ENCODE results near the gene TLR1.

The TLR1 gene

DNA sequence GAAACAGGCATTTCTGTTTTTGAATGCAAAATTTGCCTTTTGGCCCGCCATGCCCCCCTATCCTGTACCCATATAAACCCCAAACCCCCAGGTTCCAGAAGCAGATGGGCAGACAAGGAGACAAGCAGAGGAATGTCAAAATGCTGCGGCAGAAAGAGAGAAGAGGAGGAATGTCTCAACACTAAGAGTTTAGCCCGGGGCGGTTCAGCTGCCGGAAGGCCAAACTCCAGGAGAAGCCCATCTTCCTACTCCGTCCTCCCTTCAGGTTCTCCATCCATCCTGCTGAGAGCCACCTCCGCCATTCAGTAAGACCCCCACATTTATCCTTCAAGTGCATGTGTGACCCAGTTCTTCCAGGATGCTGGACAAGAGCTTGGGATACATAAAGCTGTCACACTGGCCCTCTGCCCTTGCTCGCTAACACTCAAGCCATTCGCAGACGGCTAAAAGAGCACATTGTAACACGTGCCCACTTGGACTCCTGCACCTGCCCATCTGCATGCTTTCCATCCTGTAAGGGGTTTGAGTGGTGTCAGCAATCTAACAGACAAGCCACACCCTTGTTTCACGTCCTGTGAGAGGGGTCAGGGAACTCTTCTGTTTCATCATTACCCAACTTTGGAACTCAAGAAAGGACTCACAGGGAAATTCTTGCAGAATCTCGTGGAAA, 53.1 kb downstream of the TLR1 start:
- Histone ChIP-seq H3K36me3 (ENCODE audit: insufficient read depth, low read length) (no peaks in the 10 kb centered on the region; the same call in 1 of the 2 replicates), H2AFZ (ENCODE audit: low read length) (no peak overlapping the region), H3K4me1 (ENCODE audit: insufficient read depth, low read length, severe bottlenecking) (peaks cover 12% of the 10 kb centered on the region), H3K27me3 (ENCODE audit: insufficient read depth, low read length) (no peaks in the 10 kb centered on the region), H3K4me3 (ENCODE audit: low read depth, low read length, poor library complexity, severe bottlenecking) (no peak overlapping the region), H3K9me2 (ENCODE audit: low read depth, low read length) (no peaks in the 10 kb centered on the region), H3K79me2 (ENCODE audit: insufficient read depth, low read length) (no peaks in the 10 kb centered on the region), H3K9ac (ENCODE audit: low read length) (no peak overlapping the region), H4K20me1 (ENCODE audit: insufficient read depth, low read length) (no peaks in the 10 kb centered on the region), H3K27ac (ENCODE audit: low read depth, low read length, poor library complexity, severe bottlenecking) (no peak overlapping the region), H3F3A (ENCODE audit: insufficient read depth, low read length) (no peaks in the 10 kb centered on the region), H3K9me3 (ENCODE audit: low read length) (peaks cover 17% of the 10 kb centered on the region), H3K4me2 (ENCODE audit: low read length) (no peak overlapping the region)
- no peak for TF ChIP-seq EZH2 (IDR thresholded peaks at IDR 0.05; ENCODE audit: borderline replicate concordance, low read length)
- TF ChIP-seq, protein P1, sequence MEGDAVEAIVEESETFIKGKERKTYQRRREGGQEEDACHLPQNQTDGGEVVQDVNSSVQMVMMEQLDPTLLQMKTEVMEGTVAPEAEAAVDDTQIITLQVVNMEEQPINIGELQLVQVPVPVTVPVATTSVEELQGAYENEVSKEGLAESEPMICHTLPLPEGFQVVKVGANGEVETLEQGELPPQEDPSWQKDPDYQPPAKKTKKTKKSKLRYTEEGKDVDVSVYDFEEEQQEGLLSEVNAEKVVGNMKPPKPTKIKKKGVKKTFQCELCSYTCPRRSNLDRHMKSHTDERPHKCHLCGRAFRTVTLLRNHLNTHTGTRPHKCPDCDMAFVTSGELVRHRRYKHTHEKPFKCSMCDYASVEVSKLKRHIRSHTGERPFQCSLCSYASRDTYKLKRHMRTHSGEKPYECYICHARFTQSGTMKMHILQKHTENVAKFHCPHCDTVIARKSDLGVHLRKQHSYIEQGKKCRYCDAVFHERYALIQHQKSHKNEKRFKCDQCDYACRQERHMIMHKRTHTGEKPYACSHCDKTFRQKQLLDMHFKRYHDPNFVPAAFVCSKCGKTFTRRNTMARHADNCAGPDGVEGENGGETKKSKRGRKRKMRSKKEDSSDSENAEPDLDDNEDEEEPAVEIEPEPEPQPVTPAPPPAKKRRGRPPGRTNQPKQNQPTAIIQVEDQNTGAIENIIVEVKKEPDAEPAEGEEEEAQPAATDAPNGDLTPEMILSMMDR (IDR thresholded peaks at IDR 0.05; ENCODE audit: low read length): no peak

DNA sequence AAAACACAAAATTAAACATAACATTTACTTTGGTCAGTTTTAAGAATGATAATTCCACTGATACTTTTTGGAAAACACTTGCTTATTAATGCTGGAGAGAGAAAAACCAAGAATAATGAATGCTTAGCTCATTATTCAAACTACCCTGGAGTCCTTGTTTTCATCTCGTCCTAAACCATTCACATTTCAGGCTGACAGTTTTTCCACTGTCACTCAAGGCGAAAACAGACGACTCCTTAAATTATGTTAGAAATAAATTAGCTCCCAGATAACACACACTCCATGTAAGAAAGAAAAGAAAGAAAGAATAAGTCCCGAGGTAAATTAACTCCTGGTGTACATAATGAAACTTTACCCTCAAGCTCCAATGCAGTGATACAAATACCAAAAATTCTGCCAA, 55.3 kb downstream of the TLR1 start:
- H3K9me3 ChIP-seq (ENCODE audit: low read length): peaks cover 17% of the 10 kb centered on the region
- H3K9me2 ChIP-seq (ENCODE audit: low read depth, low read length): no peaks in the 10 kb centered on the region
- no peak overlapping the region for H3K27ac ChIP-seq (ENCODE audit: low read depth, low read length, poor library complexity, severe bottlenecking)
- H4K20me1 ChIP-seq (ENCODE audit: insufficient read depth, low read length): no peaks in the 10 kb centered on the region
- TF ChIP-seq EZH2 (IDR thresholded peaks at IDR 0.05; ENCODE audit: borderline replicate concordance, low read length): no peak
- TF ChIP-seq, protein P1 (IDR thresholded peaks at IDR 0.05; ENCODE audit: low read length): no peak
- H3K27me3 ChIP-seq (ENCODE audit: insufficient read depth, low read length): no peaks in the 10 kb centered on the region
- no peaks in the 10 kb centered on the region for H3K79me2 ChIP-seq (ENCODE audit: insufficient read depth, low read length)
- no peak overlapping the region for H3K4me3 ChIP-seq (ENCODE audit: low read depth, low read length, poor library complexity, severe bottlenecking)
- H3K4me2 ChIP-seq (ENCODE audit: low read length): no peak overlapping the region
- H3K4me1 ChIP-seq (ENCODE audit: insufficient read depth, low read length, severe bottlenecking): peaks cover 12% of the 10 kb centered on the region
- H3F3A ChIP-seq (ENCODE audit: insufficient read depth, low read length): no peaks in the 10 kb centered on the region
- no peak overlapping the region for H3K9ac ChIP-seq (ENCODE audit: low read length)
- H2AFZ ChIP-seq (ENCODE audit: low read length): no peak overlapping the region
- no peaks in the 10 kb centered on the region; the same call in 1 of the 2 replicates for H3K36me3 ChIP-seq (ENCODE audit: insufficient read depth, low read length)

DNA sequence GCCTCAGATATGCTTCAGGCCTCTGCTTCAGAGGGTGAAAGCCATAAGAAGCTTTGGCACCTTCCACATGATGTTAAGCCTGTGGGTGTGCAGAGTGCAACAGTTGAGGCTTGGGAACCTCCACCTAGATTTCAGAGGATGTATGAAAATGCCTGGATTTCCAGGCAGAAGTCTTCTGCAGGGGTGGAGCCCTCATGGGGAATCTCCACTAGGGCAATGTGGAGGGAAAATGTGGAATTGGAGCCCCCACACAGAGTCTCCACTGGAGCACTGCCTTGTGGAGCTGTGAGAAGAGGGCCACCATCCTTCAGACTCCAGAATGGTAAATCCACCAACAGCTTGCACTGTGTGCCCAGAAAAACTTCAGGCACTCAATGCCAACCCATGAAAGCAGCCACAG, 57.0 kb downstream of the TLR1 start:
- H3K9ac ChIP-seq (ENCODE audit: low read length): no peak overlapping the region
- no peak overlapping the region for H3K27ac ChIP-seq (ENCODE audit: low read depth, low read length, poor library complexity, severe bottlenecking)
- H4K20me1 ChIP-seq (ENCODE audit: insufficient read depth, low read length): no peaks in the 10 kb centered on the region
- H3K4me3 ChIP-seq (ENCODE audit: low read depth, low read length, poor library complexity, severe bottlenecking): no peak overlapping the region
- no peak for TF ChIP-seq EZH2 (IDR thresholded peaks at IDR 0.05; ENCODE audit: borderline replicate concordance, low read length)
- TF ChIP-seq, protein P1 (IDR thresholded peaks at IDR 0.05; ENCODE audit: low read length): no peak
- H3K9me2 ChIP-seq (ENCODE audit: low read depth, low read length): no peaks in the 10 kb centered on the region
- peaks cover 17% of the 10 kb centered on the region for H3K9me3 ChIP-seq (ENCODE audit: low read length)
- H3F3A ChIP-seq (ENCODE audit: insufficient read depth, low read length): no peaks in the 10 kb centered on the region
- H3K79me2 ChIP-seq (ENCODE audit: insufficient read depth, low read length): no peaks in the 10 kb centered on the region
- no peak overlapping the region for H2AFZ ChIP-seq (ENCODE audit: low read length)
- H3K36me3 ChIP-seq (ENCODE audit: insufficient read depth, low read length): no peaks in the 10 kb centered on the region; the same call in 1 of the 2 replicates
- H3K27me3 ChIP-seq (ENCODE audit: insufficient read depth, low read length): no peaks in the 10 kb centered on the region
- H3K4me2 ChIP-seq (ENCODE audit: low read length): no peak overlapping the region
- peaks cover 8% of the 10 kb centered on the region for H3K4me1 ChIP-seq (ENCODE audit: insufficient read depth, low read length, severe bottlenecking)

Measured in OCI-LY1 (cell line).